ENCODE data around the gene TAS2R16.
"Not testable (repeated sequence)": the region's sequence is repeated elsewhere in the genome, so short reads cannot be mapped to it uniquely, and the experiment has no call there.

TAS2R16 gene

GRCh38 chr7:122970740-122971725, 24.5 kb downstream of the TAS2R16 start:
- no peak for DNase-seq

GRCh38 chr7:122968389-122968788, 27.1 kb downstream of the TAS2R16 start:
- no peak for DNase-seq

GRCh38 chr7:122965306-122965705, 30.2 kb downstream of the TAS2R16 start:
- DNase-seq: no peak

- DNase-seq: not testable (repeated sequence)
These were observed 41.8 kb downstream of the TAS2R16 start for GRCh38 chr7:122953678-122954077.

GRCh38 chr7:122951006-122951405, 44.5 kb downstream of the TAS2R16 start:
- no peak for DNase-seq

- no peak for DNase-seq
These were observed 46.3 kb downstream of the TAS2R16 start for GRCh38 chr7:122949186-122949585.
